ENCODE results near the gene DCAF16.

DNA sequence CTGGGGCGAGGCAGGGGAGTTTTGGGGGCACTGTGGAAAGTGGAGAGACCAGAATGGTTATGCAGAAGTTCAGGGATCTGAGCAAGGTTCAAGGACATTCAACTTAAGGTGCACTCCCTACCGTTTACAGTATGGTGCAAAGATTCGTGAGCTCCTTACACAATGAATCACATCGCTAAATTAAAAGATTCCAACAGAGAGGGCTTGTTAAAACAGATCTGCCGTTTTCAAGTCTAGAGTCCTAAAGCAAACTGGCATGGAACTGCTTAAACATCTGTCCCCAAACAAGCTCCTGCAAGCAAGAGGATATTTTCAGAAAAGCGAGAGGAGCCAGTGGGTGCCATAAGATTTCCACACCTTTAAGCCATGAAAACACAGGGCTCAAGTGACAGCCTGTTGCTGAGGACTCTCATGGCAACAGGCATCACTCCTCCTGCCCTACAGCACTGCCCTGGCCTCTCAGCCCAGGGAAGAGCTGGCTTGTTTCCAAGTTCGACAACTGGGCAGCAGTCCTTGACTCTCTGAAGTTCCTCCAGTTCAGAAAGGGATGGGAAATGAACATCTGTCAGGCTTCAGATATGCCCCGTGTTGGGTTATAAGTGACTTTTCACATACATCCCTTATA is 39.2 kb downstream of the DCAF16 start:
- TF ChIP-seq MAX (IDR thresholded peaks at IDR 0.05; ENCODE audit: insufficient read depth, insufficient read length) (no peak), CTCF (IDR thresholded peaks at IDR 0.05; ENCODE audit: extremely low read depth in 1 of 2, insufficient read depth in 1 of 2, low read depth in 1 of 2, low read length in 2 of 2) (no peak), MYC (IDR thresholded peaks at IDR 0.05; ENCODE audit: low read depth, low read length) (no peak), POLR2AphosphoS5 (IDR thresholded peaks at IDR 0.05; ENCODE audit: insufficient read depth, low read depth, low read length) (no peak), JUN (IDR thresholded peaks at IDR 0.05; ENCODE audit: borderline replicate concordance, insufficient read depth, insufficient read length, low read depth) (no peak)

Data from endothelial cell of umbilical vein (primary cell).